Brain microvascular endothelial cell (primary cell): Measurements from ENCODE around the gene MYLK.
"Not testable (repeated sequence)": the region's sequence is repeated elsewhere in the genome, so short reads cannot be mapped to it uniquely, and the experiment has no call there.

Experiments
- DNase-seq: peaks from one replicate; pipeline ENCODE4 v3.0.0-alpha.2; 2020
- H3K27ac ChIP-seq: fragments of 250-450 bp; sonication (Bioruptor Pico); 2 replicates; pipeline ENCODE4 v1.5.1; 2020; ENCODE audit warnings: mild to moderate bottlenecking, moderate library complexity
- H3K27me3 ChIP-seq: fragments of 250-450 bp; sonication (Bioruptor Pico); replicated peaks from 2 replicates; pipeline ENCODE4 v1.5.1; 2020; ENCODE audit warnings: mild to moderate bottlenecking
- H3K36me3 ChIP-seq: fragments of 250-450 bp; sonication (Bioruptor Pico); replicated peaks from 2 replicates; pipeline ENCODE4 v1.5.1; 2020; ENCODE audit warnings: mild to moderate bottlenecking
- H3K4me3 ChIP-seq: 2 replicates; pipeline ENCODE4 v1.5.1; 2011; ENCODE audit warnings: low read depth, mild to moderate bottlenecking, control low read depth, low read length, moderate library complexity
- in situ Hi-C: cut with HindIII; loops from 2 replicates; pipeline ENCODE4 v1.10.0; 2017; ENCODE audit warnings: low sequenced_read_pairs, low pct_ligation_motif_present
- TF ChIP-seq, protein P1 (sequence below): IDR thresholded peaks from 2 replicates; pipeline ENCODE4 v1.5.1; 2011; ENCODE audit warnings: low read depth, mild to moderate bottlenecking, moderate library complexity, low read length, control low read depth, inconsistent platforms; ENCODE audit errors: missing control alignments

Gene MYLK

DNA sequence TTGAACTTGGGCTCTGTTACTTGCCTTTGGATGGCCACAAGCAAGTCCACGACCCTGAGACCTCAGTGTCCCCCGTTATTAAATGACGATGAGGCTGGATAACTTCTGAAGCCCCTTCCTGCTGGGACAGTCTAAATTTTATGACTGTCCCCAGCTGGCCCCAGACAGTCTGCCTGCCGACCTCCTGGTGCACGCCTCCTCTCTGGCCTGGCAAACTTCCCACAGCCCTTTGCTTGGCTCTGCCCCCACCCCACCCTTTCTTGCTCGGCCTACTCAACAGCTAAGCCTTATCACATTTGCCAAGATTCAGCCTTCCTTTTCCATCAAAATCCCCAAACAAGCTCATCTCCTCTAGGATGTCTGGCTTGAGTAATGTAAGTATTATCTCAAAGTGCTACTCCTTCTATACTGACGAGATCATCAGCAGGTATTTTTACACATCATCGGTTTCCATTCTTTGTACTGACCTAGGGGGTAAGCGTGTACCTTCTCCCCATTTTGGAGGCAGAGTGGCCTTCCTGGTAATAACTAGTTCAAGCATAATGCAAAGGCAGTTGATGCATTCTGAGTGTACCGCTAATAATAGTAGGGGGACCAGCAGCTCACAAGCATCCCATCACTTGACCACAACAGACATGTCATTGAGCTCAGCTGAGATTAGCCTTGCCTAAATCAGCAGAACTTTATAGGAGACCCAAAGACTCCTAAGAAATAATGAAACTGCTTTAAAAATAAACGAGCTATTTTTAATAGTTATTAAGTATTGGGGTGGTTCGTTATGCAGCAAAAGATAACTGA lies 178.4 kb downstream of the MYLK start:
- no peaks in the 10 kb centered on the region for H3K36me3 ChIP-seq
- TF ChIP-seq, protein P1, sequence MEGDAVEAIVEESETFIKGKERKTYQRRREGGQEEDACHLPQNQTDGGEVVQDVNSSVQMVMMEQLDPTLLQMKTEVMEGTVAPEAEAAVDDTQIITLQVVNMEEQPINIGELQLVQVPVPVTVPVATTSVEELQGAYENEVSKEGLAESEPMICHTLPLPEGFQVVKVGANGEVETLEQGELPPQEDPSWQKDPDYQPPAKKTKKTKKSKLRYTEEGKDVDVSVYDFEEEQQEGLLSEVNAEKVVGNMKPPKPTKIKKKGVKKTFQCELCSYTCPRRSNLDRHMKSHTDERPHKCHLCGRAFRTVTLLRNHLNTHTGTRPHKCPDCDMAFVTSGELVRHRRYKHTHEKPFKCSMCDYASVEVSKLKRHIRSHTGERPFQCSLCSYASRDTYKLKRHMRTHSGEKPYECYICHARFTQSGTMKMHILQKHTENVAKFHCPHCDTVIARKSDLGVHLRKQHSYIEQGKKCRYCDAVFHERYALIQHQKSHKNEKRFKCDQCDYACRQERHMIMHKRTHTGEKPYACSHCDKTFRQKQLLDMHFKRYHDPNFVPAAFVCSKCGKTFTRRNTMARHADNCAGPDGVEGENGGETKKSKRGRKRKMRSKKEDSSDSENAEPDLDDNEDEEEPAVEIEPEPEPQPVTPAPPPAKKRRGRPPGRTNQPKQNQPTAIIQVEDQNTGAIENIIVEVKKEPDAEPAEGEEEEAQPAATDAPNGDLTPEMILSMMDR, result no peak
- no peaks in the 10 kb centered on the region for H3K27me3 ChIP-seq
- H3K27ac ChIP-seq, result no peak overlapping the region
- in situ Hi-C loops, result no loop called here
- no peak overlapping the region for H3K4me3 ChIP-seq
- DNase-seq, result no peak

DNA sequence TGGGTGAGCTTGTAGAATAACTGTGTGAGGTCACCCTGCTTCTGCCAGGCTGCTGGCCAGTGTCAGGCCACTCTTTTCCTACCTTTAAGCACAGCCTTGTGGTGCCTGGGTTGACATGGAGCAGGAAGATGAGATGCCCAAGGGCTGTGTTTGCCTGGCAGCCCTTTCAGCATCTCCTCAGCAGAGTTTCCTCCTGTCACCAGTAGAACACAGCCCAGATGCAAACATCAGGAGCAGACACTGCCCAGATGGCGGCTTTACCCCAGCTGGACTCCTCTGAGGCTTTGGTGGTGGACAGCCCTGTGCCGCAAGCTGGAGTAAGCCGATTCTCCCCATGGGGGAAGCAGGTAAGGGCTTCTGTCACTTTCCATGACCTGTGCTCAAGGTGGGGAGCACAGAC lies 180.5 kb downstream of the MYLK start:
- H3K4me3 ChIP-seq, in situ Hi-C loops, H3K36me3 ChIP-seq, DNase-seq, H3K27ac ChIP-seq, H3K27me3 ChIP-seq: not testable (repeated sequence)

DNA sequence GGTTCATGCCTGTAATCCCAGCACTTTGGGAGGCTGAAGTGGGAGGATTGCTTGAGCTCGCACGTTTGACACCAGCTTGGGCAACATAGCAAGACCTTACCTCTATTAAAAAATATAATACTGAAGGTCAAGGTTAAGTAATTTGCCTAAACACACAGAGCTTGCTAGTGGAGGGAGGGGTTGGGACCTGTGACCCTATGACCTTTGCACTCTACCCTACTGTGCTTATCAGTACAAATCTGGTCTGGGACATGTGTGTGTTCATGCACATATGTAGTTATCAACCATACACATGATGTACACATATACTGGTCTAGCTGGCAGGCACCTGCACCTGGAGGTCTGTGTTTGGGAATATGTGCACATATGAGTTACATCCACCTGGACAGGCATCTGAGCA lies 181.4 kb downstream of the MYLK start:
- no peaks in the 10 kb centered on the region for H3K36me3 ChIP-seq
- no peak overlapping the region for H3K4me3 ChIP-seq
- no peak for DNase-seq
- TF ChIP-seq, protein P1, result no peak
- no peak overlapping the region for H3K27ac ChIP-seq
- in situ Hi-C loops, result no loop called here
- no peaks in the 10 kb centered on the region for H3K27me3 ChIP-seq

DNA sequence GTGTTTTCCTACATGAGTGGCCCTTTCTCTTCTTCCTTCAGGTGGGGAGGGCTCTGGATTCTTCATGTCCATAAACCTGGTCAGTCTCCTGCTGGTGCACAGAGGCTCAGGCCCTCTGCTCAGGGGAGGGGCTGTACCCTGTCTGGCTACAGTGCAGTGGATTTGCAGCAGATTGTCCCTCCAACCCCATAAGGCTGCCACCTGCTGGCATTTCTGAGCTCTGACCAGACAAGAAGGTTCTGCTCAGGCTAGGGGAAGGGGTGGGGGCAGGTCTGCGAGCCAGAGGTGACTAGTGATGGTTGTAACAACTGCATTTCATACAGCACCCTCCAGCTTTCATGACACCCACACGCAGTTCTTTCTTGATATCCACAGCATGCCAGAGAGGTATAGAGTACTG lies 182.1 kb downstream of the MYLK start:
- H3K27ac ChIP-seq, H3K36me3 ChIP-seq, in situ Hi-C loops, H3K4me3 ChIP-seq, H3K27me3 ChIP-seq: not testable (repeated sequence)
- DNase-seq, result peak; percentile 60
- TF ChIP-seq, protein P1, result peak; percentile 77

DNA sequence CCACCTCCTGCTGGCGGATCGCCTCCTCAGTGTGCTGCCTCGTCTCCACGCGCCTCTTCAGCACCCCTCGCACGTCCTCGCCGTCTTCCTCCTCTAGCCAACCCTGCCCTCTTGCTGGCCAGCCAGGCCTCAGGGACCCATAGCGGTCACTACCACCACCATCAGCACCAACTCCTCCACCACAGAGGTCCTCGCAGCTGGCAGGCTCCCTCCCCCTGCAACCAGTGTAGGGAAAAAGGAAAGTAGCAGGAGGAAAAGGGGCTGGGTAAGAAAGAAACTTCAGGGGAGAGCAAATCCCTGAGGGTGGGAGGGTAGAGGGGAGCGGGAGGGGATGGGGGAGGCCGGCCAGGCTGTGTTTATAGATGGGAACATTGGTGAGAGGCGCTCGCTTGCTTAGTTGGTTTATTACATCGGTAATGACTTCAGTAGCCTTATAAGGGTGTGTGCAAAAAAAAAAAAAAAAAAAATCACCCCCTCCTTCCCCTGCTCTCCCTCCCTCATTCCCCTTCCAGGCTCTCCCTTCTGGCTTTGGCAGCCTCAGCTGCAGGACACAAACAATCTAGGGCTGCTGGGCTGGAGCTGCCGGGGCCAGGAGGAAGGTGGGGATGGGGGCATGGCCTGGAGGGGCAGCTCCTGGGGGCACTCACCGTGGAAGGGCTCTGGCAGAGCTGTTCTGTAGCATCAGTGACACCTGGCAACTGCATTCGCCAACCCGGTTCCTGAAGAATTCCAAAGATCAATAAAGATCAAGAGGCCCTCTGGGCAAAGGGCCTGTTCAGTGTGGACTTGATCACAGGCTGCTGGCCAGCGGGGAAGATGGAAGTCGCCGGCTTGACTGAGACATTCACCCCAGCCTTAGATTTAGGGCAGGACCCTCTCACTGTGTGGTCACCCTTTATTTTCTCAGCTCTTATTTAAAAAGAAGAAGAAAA lies 183.1 kb downstream of the MYLK start:
- TF ChIP-seq, protein P1, result no peak
- in situ Hi-C loops, result no loop called here
- H3K36me3 ChIP-seq, result no peaks in the 10 kb centered on the region
- no peak for DNase-seq
- no peak overlapping the region for H3K27ac ChIP-seq
- no peak overlapping the region for H3K4me3 ChIP-seq
- no peaks in the 10 kb centered on the region for H3K27me3 ChIP-seq

DNA sequence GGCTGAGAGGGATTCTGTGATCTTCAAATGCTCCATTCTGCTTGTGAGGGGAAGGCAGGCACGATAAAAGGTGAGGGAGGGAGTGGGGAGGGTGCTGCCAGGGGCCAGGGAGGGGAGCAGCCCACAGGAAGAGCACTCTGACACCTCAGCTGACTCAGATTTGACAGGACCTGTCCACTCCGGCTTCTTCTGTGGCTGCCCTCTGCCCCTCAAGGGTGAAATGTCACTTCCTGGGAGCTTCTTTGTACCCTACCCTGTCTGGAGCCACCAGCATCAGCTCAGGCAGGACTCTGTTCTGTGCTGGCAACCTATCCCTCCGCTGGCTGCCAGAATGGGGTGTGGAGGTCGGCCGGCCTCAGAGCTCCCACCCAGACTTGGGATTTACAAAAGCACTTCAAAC lies 185.3 kb downstream of the MYLK start:
- Histone ChIP-seq H3K4me3 (no peak overlapping the region), H3K27me3 (no peaks in the 10 kb centered on the region), H3K27ac (no peak overlapping the region), H3K36me3 (no peaks in the 10 kb centered on the region)
- in situ Hi-C loops, result no loop called here
- TF ChIP-seq, protein P1, result no peak
- DNase-seq, result no peak
